Raji (cell line): ENCODE measurements around the gene MUCL3.

Experiments
- POLR2A ChIP-seq: IDR thresholded peaks from 2 replicates; pipeline ENCODE4 v1.6.1; 2011; ENCODE audit warnings: low read depth, low read length, control low read depth; ENCODE audit not compliant: insufficient read depth

The MUCL3 gene

DNA sequence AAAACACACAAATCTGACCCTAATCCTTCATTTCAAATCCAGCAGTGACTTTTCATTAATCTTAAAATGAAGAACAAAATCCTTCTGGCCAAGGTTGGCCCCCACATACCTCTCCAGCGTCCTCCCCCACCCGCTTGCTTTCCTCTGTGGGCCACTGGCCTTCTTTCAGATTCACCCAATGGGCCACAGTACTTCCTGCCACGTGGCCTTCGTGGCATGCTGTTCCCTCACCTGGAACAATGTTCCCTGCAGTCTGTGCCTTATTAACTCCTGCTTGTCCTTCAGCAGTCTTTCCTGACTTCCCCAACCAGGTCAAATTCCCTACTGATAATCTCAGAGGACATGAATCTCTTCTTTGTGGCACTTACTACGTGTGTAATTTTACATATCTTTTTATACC lies 38.1 kb upstream of the MUCL3 start:
- TF ChIP-seq POLR2A: no peak

DNA sequence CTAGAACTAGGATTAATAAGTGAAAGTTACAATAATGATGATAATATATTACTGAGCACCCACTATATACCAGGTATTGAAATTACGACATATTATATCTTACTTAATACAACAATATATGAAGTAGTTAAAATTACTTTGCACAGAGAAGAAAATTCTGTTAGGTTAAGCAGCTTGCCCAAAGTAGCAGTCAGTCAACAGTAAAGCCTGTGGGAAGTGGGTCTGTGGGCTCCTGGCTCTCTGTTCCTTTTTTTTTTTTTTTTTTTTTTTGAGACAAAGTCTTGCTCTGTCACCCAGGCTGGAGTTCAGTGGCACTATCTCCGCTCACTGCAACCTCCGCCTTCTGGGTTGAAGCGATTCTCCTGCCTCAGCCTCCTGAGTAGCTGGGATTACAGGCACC lies 37.5 kb upstream of the MUCL3 start:
- TF ChIP-seq POLR2A: no peak

- peak; percentile 73 for TF ChIP-seq POLR2A
These were observed 32.8 kb upstream of the MUCL3 start, which contains the start of gene GTF2H4 for GRCh38 chr6:30907758-30908591. TSS of gene GTF2H4 (plus strand) at chr6:30908207.

- no peak for TF ChIP-seq POLR2A
These were observed 32.1 kb upstream of the MUCL3 start for GRCh38 chr6:30908700-30909099.

DNA sequence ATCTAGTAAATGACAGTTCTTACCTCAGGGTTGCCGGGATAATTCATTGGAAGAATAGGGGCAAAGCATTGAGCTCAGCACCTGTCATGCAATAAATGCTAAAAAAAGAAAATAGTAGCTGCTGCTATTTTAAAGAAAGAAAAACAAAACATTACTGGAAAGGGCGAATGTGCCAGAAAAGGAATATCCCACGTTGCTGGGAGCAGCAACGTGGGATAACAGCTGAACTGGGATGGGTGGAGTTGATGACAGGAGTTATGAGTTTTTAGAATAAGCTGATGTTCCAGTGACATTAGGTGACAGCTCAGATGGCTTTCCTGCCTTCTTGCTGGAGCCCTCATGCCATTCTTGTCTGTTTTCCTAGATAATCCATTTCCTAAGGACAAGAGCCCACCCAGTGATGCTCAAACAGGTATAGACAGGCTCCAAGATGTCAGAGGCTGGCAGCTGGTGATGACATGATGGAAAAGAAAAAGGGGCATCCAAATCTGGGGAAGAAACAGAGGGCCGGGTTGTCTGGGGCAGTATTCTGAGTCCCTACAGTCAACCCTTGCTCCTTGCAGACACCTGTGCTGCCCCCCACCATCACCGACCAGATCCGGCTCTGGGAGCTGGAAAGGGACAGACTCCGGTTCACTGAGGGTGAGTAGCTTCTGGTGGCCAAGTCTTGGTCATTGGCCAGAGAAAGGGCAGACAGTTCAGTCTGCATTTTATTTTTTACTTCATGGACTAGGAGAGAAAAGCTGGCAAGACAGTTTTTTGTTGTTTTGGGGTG lies 27.8 kb upstream of the MUCL3 start:
- no peak for TF ChIP-seq POLR2A

GRCh38 chr6:30913721-30914075 lies 27.1 kb upstream of the MUCL3 start:
- no peak for TF ChIP-seq POLR2A

DNA sequence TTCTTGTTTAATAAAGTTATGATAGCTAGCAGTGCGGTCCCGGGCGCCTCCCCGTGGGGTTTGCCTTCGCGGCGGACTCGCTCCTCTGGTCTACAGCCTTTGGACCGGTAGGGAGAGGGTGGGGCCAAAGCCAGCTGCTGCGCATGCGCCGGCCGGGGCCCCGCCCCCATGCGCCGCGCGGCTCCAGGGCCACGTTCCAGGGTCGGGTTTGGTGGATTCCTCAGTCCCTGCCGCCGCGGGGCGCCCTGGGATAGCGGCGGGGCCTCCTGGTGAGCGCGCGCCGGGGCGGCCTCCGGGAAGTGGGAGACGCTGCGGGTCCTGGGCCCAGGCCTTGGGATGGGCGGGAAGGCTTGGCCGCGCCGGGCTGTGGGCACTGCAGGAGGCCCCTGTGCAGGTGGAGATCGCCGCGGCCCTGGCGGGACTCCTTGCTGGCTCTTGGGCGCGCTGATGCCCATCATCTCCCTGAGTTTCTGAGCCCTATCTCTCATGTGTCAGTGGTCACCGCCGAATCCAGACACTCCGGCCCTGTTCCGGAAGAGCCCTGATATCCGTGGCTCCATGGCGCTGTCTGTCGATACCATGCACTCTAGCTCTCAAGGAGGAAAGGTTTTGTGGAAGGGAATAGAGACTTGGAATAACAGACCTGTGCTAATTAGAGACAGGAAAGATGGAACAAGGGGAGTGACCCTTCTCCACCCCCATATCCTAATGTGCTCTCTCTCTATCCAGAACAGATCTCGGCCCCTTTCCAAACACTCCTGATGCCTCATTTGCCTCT lies 26.5 kb upstream of the MUCL3 start, which contains the start of gene VARS2:
Gene VARS2, plus strand, starts transcription at position 163 of the 778 bp plus-strand sequence. Its CDS starts 599 bp downstream, at position 762.
- TF ChIP-seq POLR2A: peak; percentile 85

DNA sequence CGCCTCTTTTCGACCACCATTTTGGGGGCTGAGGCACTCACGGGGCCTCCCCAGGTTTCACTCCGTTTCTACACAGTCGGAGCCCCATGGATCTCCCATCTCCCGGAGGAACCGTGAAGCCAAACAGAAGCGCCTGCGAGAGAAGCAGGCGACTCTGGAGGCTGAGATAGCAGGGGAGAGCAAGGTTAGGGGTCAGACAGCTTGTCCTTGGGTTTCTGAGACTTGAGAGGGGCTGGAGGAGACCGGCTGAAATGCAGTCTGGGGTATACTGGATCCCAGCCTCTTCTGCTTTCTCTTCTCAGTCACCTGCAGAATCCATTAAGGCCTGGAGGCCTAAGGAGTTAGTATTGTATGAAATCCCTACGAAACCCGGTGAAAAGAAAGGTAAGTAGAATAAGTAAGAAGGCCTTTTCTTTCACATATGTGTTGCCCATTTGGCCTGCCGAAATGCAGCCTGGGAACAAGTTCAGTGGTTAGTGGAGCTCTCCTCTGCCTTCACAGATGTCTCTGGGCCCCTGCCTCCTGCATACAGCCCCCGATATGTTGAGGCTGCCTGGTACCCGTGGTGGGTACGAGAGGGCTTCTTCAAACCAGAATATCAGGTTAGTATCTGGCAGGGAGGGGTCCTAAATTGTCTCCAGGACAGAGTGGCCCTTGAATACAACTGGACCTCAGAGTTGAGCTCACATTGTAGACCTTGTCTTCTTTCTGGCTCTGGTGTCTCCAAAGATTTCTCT lies 25.8 kb upstream of the MUCL3 start:
- no peak for TF ChIP-seq POLR2A

GRCh38 chr6:30915591-30915946 lies 25.2 kb upstream of the MUCL3 start:
- TF ChIP-seq POLR2A: no peak

DNA sequence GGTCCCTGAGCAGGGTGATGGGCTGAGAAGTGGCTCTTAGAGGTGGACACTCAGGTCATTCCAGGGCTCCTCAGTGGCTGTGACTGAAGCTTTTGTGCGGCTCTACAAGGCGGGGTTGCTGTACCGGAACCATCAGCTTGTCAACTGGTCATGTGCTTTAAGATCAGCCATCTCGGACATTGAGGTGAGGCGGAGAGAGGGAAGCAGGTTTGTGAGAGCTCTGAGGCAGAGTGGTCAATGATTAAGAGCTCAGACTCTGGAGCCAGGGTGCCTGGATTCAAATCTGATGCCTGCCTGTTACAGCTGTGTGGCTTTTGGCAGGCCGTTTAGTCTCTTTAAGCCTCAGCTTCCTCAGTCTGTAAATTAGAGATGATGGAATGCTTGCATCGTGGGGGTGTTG lies 23.7 kb upstream of the MUCL3 start:
- TF ChIP-seq POLR2A: no peak

GRCh38 chr6:30917487-30917886 lies 23.3 kb upstream of the MUCL3 start:
- no peak for TF ChIP-seq POLR2A

DNA sequence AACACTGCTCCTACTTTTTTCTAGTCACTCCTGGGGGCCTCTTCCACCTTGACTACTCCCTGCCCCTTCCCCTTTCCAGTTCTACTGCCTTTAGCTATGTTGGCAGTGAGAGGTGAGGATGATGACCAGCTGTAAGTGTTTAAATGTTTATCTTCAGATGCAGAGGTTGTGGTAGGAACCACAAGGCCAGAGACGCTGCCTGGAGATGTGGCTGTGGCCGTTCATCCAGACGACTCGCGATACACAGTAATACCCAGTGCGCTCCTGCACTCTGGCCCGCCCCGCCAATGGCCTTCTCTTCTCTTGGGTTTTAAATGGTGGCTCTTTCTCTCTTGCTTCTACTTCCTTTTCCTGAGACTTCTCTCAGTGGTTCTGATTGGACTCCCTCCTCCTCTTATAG lies 22.1 kb upstream of the MUCL3 start:
- no peak for TF ChIP-seq POLR2A

- no peak for TF ChIP-seq POLR2A
These were observed 18.3 kb upstream of the MUCL3 start for GRCh38 chr6:30922447-30922852.

- no peak for TF ChIP-seq POLR2A
These were observed 14.1 kb upstream of the MUCL3 start for GRCh38 chr6:30926644-30927043.

DNA sequence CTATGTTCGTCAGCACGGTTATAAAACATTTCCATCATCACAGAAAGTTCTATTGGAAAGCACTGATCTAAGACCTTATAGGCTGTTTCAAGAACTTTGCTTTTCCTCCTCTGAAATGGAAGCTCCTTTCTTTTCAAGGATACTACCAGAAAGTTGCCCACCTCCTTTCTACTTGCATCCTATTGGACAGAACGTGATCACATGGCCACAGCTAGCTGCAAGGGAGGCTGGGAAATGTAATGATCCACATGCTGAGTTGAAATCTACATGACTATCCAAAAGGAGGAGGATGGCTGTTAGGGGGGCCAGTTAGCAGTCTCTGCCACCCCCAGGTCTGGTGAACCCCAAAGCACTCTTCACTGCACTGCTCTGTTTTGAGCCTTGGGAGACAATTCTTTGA lies 12.1 kb upstream of the MUCL3 start:
- no peak for TF ChIP-seq POLR2A

- TF ChIP-seq POLR2A: no peak
These were observed 10.3 kb upstream of the MUCL3 start for GRCh38 chr6:30930506-30930905.

- no peak for TF ChIP-seq POLR2A
These were observed 9.5 kb upstream of the MUCL3 start for GRCh38 chr6:30931272-30931671.
